T-cell (primary cell): ENCODE measurements around the gene ZNHIT3. TPM values are rescaled to one million over a fixed set of nuclear protein-coding genes. Genes with fewer than 3 reads are reported as not detected.
"Not testable (repeated sequence)": the region's sequence is repeated elsewhere in the genome, so short reads cannot be mapped to it uniquely, and the experiment has no call there.

Source experiments
- ATAC-seq, 4 experiments: fragments of 200-7000 bp in 3 of 4; fragments of 150-1000 bp in 1 of 4; cut with Tn5 transposase; replicated peaks in 1 of 4; 1 replicate in 3 of 4; 2 replicates in 1 of 4; pipeline ENCODE4 v1.10.0; 2021; ENCODE audit warnings: moderate library complexity in 3 of 4, mild to moderate bottlenecking in 2 of 4, moderate number of reproducible peaks in 1 of 4
- CTCF ChIA-PET, 2 donors: fragments of 300-600 bp; sonication (Branson Sonifier 250); formaldehyde crosslinking; loops; one replicate each; lab custom pipeline; 2022; ENCODE audit warnings: antibody characterized with exemption in 2 of 2; lab: Charles Lee
- POLR2A ChIA-PET, 2 donors: fragments of 300-600 bp; sonication (Branson Sonifier 250); formaldehyde crosslinking; loops; one replicate each; lab custom pipeline; 2022; ENCODE audit warnings: antibody characterized with exemption in 2 of 2; lab: Charles Lee
- DNase-seq, 35 experiments: peaks; one replicate each; pipeline versions ENCODE4 v3.0.0 to v3.0.0-alpha.2; 2013 to 2023
- H3K27ac ChIP-seq: one replicate; pipeline ENCODE4 v1.5.1; 2013; ENCODE audit warnings: low read length
- H3K27me3 ChIP-seq, 2 experiments: replicated peaks in 1 of 2; 1 replicate in 1 of 2; 2 replicates in 1 of 2; pipeline versions ENCODE4 v1.6.1 to v1.7.0; 2013; ENCODE audit warnings: low read length in 1 of 2, mixed read lengths in 1 of 2; ENCODE audit not compliant: control insufficient read depth in 2 of 2, insufficient read depth in 2 of 2; ENCODE audit errors: extremely low read depth in 1 of 2
- H3K36me3 ChIP-seq, 2 donors: 1 replicate in 1 of 2; 2 replicates in 1 of 2; pipeline versions ENCODE4 v1.6.1 to v1.7.0; 2013; ENCODE audit warnings: low read length in 1 of 2; ENCODE audit not compliant: control insufficient read depth in 2 of 2, insufficient read depth in 1 of 2; ENCODE audit errors: extremely low read depth in 1 of 2
- H3K4me1 ChIP-seq, 2 experiments: 1 replicate in 1 of 2; 2 replicates in 1 of 2; pipeline versions ENCODE4 v1.6.1 to v1.7.0; 2013; ENCODE audit warnings: low read length in 2 of 2, mixed read lengths in 1 of 2; ENCODE audit not compliant: insufficient read depth in 2 of 2, control insufficient read depth in 1 of 2; ENCODE audit errors: extremely low read depth in 1 of 2
- H3K4me3 ChIP-seq, 2 donors: 1 replicate in 1 of 2; 2 replicates in 1 of 2; pipeline versions ENCODE4 v1.5.1 to v1.7.0; 2013; ENCODE audit warnings: mild to moderate bottlenecking in 2 of 2, low read length in 1 of 2, moderate library complexity in 1 of 2; ENCODE audit not compliant: control insufficient read depth in 1 of 2; ENCODE audit errors: extremely low read depth in 1 of 2
- H3K9me3 ChIP-seq: 2 replicates; pipeline ENCODE4 v1.7.0; 2013
- H3K27ac Mint-ChIP-seq, 2 donors: one replicate each; pipeline ENCODE4 v1.8.0; 2020 to 2021; ENCODE audit warnings: mild to moderate bottlenecking in 2 of 2, mixed read lengths in 2 of 2
- H3K27me3 Mint-ChIP-seq, 2 donors: one replicate each; pipeline ENCODE4 v1.8.0; 2021 to 2022; ENCODE audit warnings: mixed read lengths in 2 of 2
- H3K36me3 Mint-ChIP-seq: one replicate; pipeline ENCODE4 v1.8.0; 2021; ENCODE audit warnings: mixed read lengths
- H3K4me1 Mint-ChIP-seq, 3 donors: one replicate each; pipeline ENCODE4 v1.8.0; 2020 to 2022; ENCODE audit warnings: mixed read lengths in 3 of 3, mild to moderate bottlenecking in 1 of 3
- H3K4me3 Mint-ChIP-seq, 3 donors: one replicate each; pipeline ENCODE4 v1.8.0; 2020 to 2022; ENCODE audit warnings: mild to moderate bottlenecking in 3 of 3, mixed read lengths in 3 of 3, moderate library complexity in 3 of 3
- H3K9me3 Mint-ChIP-seq, 3 donors: one replicate each; pipeline ENCODE4 v1.8.0; 2020 to 2022; ENCODE audit warnings: mixed read lengths in 3 of 3
- WGBS: methylation state at CpG from one replicate; pipeline ENCODE4 v1.1.5; 2013; ENCODE audit warnings: missing lambda C conversion rate; ENCODE audit not compliant: insufficient coverage; 5-methylcytosine and 5-hydroxymethylcytosine counted together
- total RNA-seq, 35 experiments: library from RNA in 6 of 35; stranded (reverse) in 6 of 35; fragments of 120-200 nt in 1 of 35; gene quantifications; one replicate each; pipeline versions ENCODE4 v1.2.1 to v1.2.4 and lab custom pipeline; 2013 to 2026

ZNHIT3 gene
- total RNA-seq, 5 donors from 2014 or later (not counting 1 experiment from before 2014, with no cell fraction given) = 44.2 to 54.6 (median 51.3) TPM

- H3K36me3 ChIP-seq = no peaks in the 10 kb centered on the region
- H3K4me3 Mint-ChIP-seq = peak overlapping the region; percentile 61 to 78 (median 62)
- peaks cover 21 to 27% of the 10 kb centered on the region in 2 donors for H3K27me3 Mint-ChIP-seq
- ATAC-seq (peak; percentile 57 to 67 (median 65)), DNase-seq (peak; percentile 14 to 87 (median 62))
- H3K9me3 Mint-ChIP-seq = no peaks in the 10 kb centered on the region
- POLR2A ChIA-PET = no interaction called here
- CTCF ChIA-PET = interaction anchor here in 1 of 2 donors (1.0 kb wide), 1 partner anchor 513 kb away, joined by 3 read pairs; no protein-coding TSS in a partner anchor
- peaks cover 2% of the 10 kb centered on the region for H3K36me3 Mint-ChIP-seq
- 10% methylated on average over 78 of the region's 79 CpGs for whole genome bisulfite sequencing
- H3K27ac ChIP-seq = no peak overlapping the region
- no peak overlapping the region for H3K27ac Mint-ChIP-seq
- no peaks in the 10 kb centered on the region for H3K9me3 ChIP-seq
- H3K4me1 Mint-ChIP-seq = peaks cover 28 to 42% (median 31%) of the 10 kb centered on the region in 3 donors
- peaks cover 16 to 30% of the 10 kb centered on the region in 2 experiments for H3K4me1 ChIP-seq
- peak overlapping the region; percentile 47 to 66 for H3K4me3 ChIP-seq
- H3K27me3 ChIP-seq = peaks cover 6 to 30% of the 10 kb centered on the region in 2 experiments
Measured at GRCh38 chr17:36482611-36483504, 3.6 kb upstream of the ZNHIT3 start.

GRCh38 chr17:36484021-36484420 lies 2.5 kb upstream of the ZNHIT3 start:
- H3K4me3 ChIP-seq, H3K36me3 Mint-ChIP-seq, H3K27ac ChIP-seq, POLR2A ChIA-PET, DNase-seq, H3K36me3 ChIP-seq, H3K9me3 ChIP-seq, H3K27ac Mint-ChIP-seq, H3K9me3 Mint-ChIP-seq, ATAC-seq: not testable (repeated sequence)
- Mint-ChIP-seq H3K27me3 (peaks cover 20 to 26% of the 10 kb centered on the region in 2 donors), H3K4me1 (peaks cover 33 to 48% (median 37%) of the 10 kb centered on the region in 3 donors), H3K4me3 (peak overlapping the region in 2 of 3 donors; percentile 55 to 78)
- WGBS = 85% methylated on average over 4 of the region's 7 CpGs
- Histone ChIP-seq H3K4me1 (peaks cover 16 to 36% of the 10 kb centered on the region in 2 experiments), H3K27me3 (peaks cover 6 to 25% of the 10 kb centered on the region in 2 experiments)
- CTCF ChIA-PET = interaction anchor here in 1 of 2 donors (1.0 kb wide), 1 partner anchor 515 kb away, joined by 3 read pairs; no protein-coding TSS in a partner anchor

GRCh38 chr17:36485027-36485426 lies 1.5 kb upstream of the ZNHIT3 start:
- POLR2A ChIA-PET = no interaction called here
- CTCF ChIA-PET = no interaction called here
- no peak overlapping the region for H3K4me3 ChIP-seq
- H3K4me3 Mint-ChIP-seq = peak overlapping the region; percentile 37 to 99 (median 94)
- no peak for DNase-seq
- ATAC-seq = no peak
- H3K36me3 Mint-ChIP-seq = peaks cover 8% of the 10 kb centered on the region
- H3K27ac ChIP-seq = no peak overlapping the region
- no peak overlapping the region for H3K27ac Mint-ChIP-seq
- H3K4me1 ChIP-seq = peaks cover 16 to 39% of the 10 kb centered on the region in 2 experiments
- H3K4me1 Mint-ChIP-seq = peaks cover 42 to 58% (median 45%) of the 10 kb centered on the region in 3 donors
- 100% methylated on average over 4 of the region's 8 CpGs for WGBS
- H3K36me3 ChIP-seq = peaks cover 0 to 4% of the 10 kb centered on the region in 2 donors
- peaks cover 6 to 23% of the 10 kb centered on the region in 2 experiments for H3K27me3 ChIP-seq
- peaks cover 13 to 21% of the 10 kb centered on the region in 2 donors for H3K27me3 Mint-ChIP-seq
- no peaks in the 10 kb centered on the region for H3K9me3 ChIP-seq
- H3K9me3 Mint-ChIP-seq = no peaks in the 10 kb centered on the region

- peak overlapping the region; percentile 96 to 98 for H3K27ac Mint-ChIP-seq
Measured at GRCh38 chr17:36485805-36486203, 677 bp upstream of the ZNHIT3 start.

GRCh38 chr17:36493956-36494355 lies 7.5 kb downstream of the ZNHIT3 start:
- H3K4me1 Mint-ChIP-seq = peaks cover 29 to 37% (median 37%) of the 10 kb centered on the region in 3 donors
- H3K27ac Mint-ChIP-seq = peak overlapping the region in 1 of 2 donors; percentile 10
- Histone ChIP-seq H3K27ac (no peak overlapping the region), H3K4me1 (peaks cover 0 to 11% of the 10 kb centered on the region in 2 experiments), H3K9me3 (no peaks in the 10 kb centered on the region), H3K36me3 (peaks cover 30 to 73% of the 10 kb centered on the region in 2 donors), H3K4me3 (no peak overlapping the region), H3K27me3 (no peaks in the 10 kb centered on the region)
- POLR2A ChIA-PET = no interaction called here
- WGBS = no CpG with 5 or more reads among the region's 1 CpG
- CTCF ChIA-PET = no interaction called here
- H3K36me3 Mint-ChIP-seq = peaks cover 41% of the 10 kb centered on the region
- no peak for DNase-seq
- no peak for ATAC-seq
- H3K9me3 Mint-ChIP-seq = no peaks in the 10 kb centered on the region
- no peaks in the 10 kb centered on the region for H3K27me3 Mint-ChIP-seq
- no peak overlapping the region for H3K4me3 Mint-ChIP-seq

More at GRCh38 chr17:36485805-36486203, 677 bp upstream of the ZNHIT3 start:
- CTCF ChIA-PET = interaction anchor here (0.6 to 0.9 kb wide), 4 partner anchors 9 to 665 kb away, joined by 3 to 4 read pairs (median 3); partner anchors contain the start of genes MYO19 (in 1 of the 2) and PIGW (in 1 of the 2)
- Mint-ChIP-seq H3K9me3 (no peaks in the 10 kb centered on the region), H3K36me3 (peaks cover 12% of the 10 kb centered on the region), H3K4me1 (peaks cover 47 to 63% (median 50%) of the 10 kb centered on the region in 3 donors), H3K27me3 (peaks cover 9 to 19% of the 10 kb centered on the region in 2 donors), H3K4me3 (peak overlapping the region; percentile 94 to 99 (median 98))
- Histone ChIP-seq H3K27ac (peak overlapping the region; percentile 62), H3K27me3 (peaks cover 6 to 21% of the 10 kb centered on the region in 2 experiments), H3K36me3 (peaks cover 0 to 4% of the 10 kb centered on the region in 2 donors), H3K9me3 (no peaks in the 10 kb centered on the region), H3K4me1 (peaks cover 16 to 41% of the 10 kb centered on the region in 2 experiments), H3K4me3 (peak overlapping the region; percentile 85 to 96)
- POLR2A ChIA-PET = no interaction called here
- WGBS = no CpG with 5 or more reads among the region's 10 CpGs
- ATAC-seq (no peak), DNase-seq (no peak)

GRCh38 chr17:36494674-36495073 lies 8.2 kb downstream of the ZNHIT3 start:
- no CpG with 5 or more reads among the region's 5 CpGs for WGBS
- H3K4me1 Mint-ChIP-seq = peaks cover 22 to 30% (median 30%) of the 10 kb centered on the region in 3 donors
- CTCF ChIA-PET = no interaction called here
- Histone ChIP-seq H3K27ac (no peak overlapping the region), H3K36me3 (peaks cover 30 to 76% of the 10 kb centered on the region in 2 donors), H3K4me1 (peaks cover 0 to 9% of the 10 kb centered on the region in 2 experiments), H3K4me3 (no peak overlapping the region), H3K9me3 (no peaks in the 10 kb centered on the region), H3K27me3 (no peaks in the 10 kb centered on the region)
- no peak overlapping the region for H3K4me3 Mint-ChIP-seq
- H3K36me3 Mint-ChIP-seq = peaks cover 40% of the 10 kb centered on the region
- ATAC-seq = no peak
- H3K9me3 Mint-ChIP-seq = no peaks in the 10 kb centered on the region
- H3K27ac Mint-ChIP-seq = no peak overlapping the region
- POLR2A ChIA-PET = no interaction called here
- no peaks in the 10 kb centered on the region for H3K27me3 Mint-ChIP-seq
- DNase-seq = no peak
